Measurements from ENCODE around the gene ASTL.

ASTL gene

GRCh38 chr2:96135621-96136020 lies 2.7 kb downstream of the ASTL start:
- no peak for TF ChIP-seq CTCF (IDR thresholded peaks at IDR 0.05; ENCODE audit: low read depth, low read length)
- no peak overlapping the region for H3K4me3 ChIP-seq (replicated peaks in 1 of 2; ENCODE audit: low read depth in 2 of 2, low read length in 2 of 2)
- DNase-seq (ENCODE audit: low read depth in 2 of 2) = no peak

GRCh38 chr2:96135171-96135570 lies 3.1 kb downstream of the ASTL start:
- H3K4me3 ChIP-seq (replicated peaks in 1 of 2; ENCODE audit: low read depth in 2 of 2, low read length in 2 of 2) = no peak overlapping the region
- DNase-seq (ENCODE audit: low read depth in 2 of 2) = no peak
- TF ChIP-seq CTCF (IDR thresholded peaks at IDR 0.05; ENCODE audit: low read depth, low read length) = no peak

GRCh38 chr2:96134421-96134820 lies 3.9 kb downstream of the ASTL start:
- no peak for DNase-seq (ENCODE audit: low read depth in 2 of 2)
- no peak for TF ChIP-seq CTCF (IDR thresholded peaks at IDR 0.05; ENCODE audit: low read depth, low read length)
- no peak overlapping the region for H3K4me3 ChIP-seq (replicated peaks in 1 of 2; ENCODE audit: low read depth in 2 of 2, low read length in 2 of 2)

- H3K4me3 ChIP-seq (replicated peaks in 1 of 2; ENCODE audit: low read depth in 2 of 2, low read length in 2 of 2) = no peak overlapping the region
- TF ChIP-seq CTCF (IDR thresholded peaks at IDR 0.05; ENCODE audit: low read depth, low read length) = no peak
- DNase-seq (ENCODE audit: low read depth in 2 of 2) = no peak
Measured at GRCh38 chr2:96131813-96132745, 6.2 kb downstream of the ASTL start.

- no peak overlapping the region for H3K4me3 ChIP-seq (replicated peaks in 1 of 2; ENCODE audit: low read depth in 2 of 2, low read length in 2 of 2)
- TF ChIP-seq CTCF (IDR thresholded peaks at IDR 0.05; ENCODE audit: low read depth, low read length) = no peak
- DNase-seq (ENCODE audit: low read depth in 2 of 2) = no peak
Measured at GRCh38 chr2:96131152-96131812, 7.0 kb downstream of the ASTL start.

- H3K4me3 ChIP-seq (replicated peaks in 1 of 2; ENCODE audit: low read depth in 2 of 2, low read length in 2 of 2) = no peak overlapping the region
- no peak for DNase-seq (ENCODE audit: low read depth in 2 of 2)
- TF ChIP-seq CTCF (IDR thresholded peaks at IDR 0.05; ENCODE audit: low read depth, low read length) = no peak
Measured at GRCh38 chr2:96130483-96130882, 7.8 kb downstream of the ASTL start.

All from cardiac fibroblast (primary cell).